RWPE2 (cell line): Measurements from ENCODE around the gene CBR4.

Source experiments
- ATAC-seq: fragments of 200-7000 bp; cut with Tn5 transposase; 3 replicates; pipeline ENCODE4 v1.9.1; 2021; ENCODE audit warnings: low read depth
- DNase-seq: peaks from one replicate; pipeline ENCODE4 v3.0.0-alpha.2; 2020; ENCODE audit warnings: low spot score
- H3K27ac ChIP-seq: fragments of 450-650 bp; 2 replicates; pipeline ENCODE4 v1.5.1; 2017; ENCODE audit warnings: mild to moderate bottlenecking; ENCODE audit not compliant: poor library complexity, severe bottlenecking
- H3K27me3 ChIP-seq: fragments of 250-450 bp; sonication (Bioruptor Pico); 2 replicates; pipeline ENCODE4 v1.5.1; 2021; ENCODE audit warnings: mild to moderate bottlenecking, moderate library complexity; ENCODE audit not compliant: insufficient read depth, poor library complexity, severe bottlenecking
- H3K36me3 ChIP-seq: fragments of 250-450 bp; sonication (Bioruptor Pico); 2 replicates; pipeline ENCODE4 v1.5.1; 2020; ENCODE audit warnings: low read depth, mild to moderate bottlenecking, moderate library complexity
- H3K4me1 ChIP-seq: fragments of 250-450 bp; sonication (Bioruptor Pico); 2 replicates; pipeline ENCODE4 v1.5.1; 2021; ENCODE audit warnings: mild to moderate bottlenecking, moderate library complexity; ENCODE audit not compliant: insufficient read depth, poor library complexity, severe bottlenecking
- H3K4me3 ChIP-seq: fragments of 250-450 bp; sonication (Bioruptor Pico); 2 replicates; pipeline ENCODE4 v1.5.1; 2021; ENCODE audit warnings: mild to moderate bottlenecking, moderate library complexity; ENCODE audit not compliant: severe bottlenecking
- H3K9me3 ChIP-seq: fragments of 250-450 bp; sonication (Bioruptor Pico); 2 replicates; pipeline ENCODE4 v1.5.1; 2021; ENCODE audit warnings: mild to moderate bottlenecking, moderate library complexity; ENCODE audit not compliant: severe bottlenecking
- TF ChIP-seq, protein P1 (sequence below): fragments of 450-650 bp; IDR thresholded peaks from one replicate; pipeline ENCODE4 v1.5.1; 2017; ENCODE audit warnings: mild to moderate bottlenecking, moderate library complexity; ENCODE audit not compliant: poor library complexity, severe bottlenecking

CBR4 gene

DNA sequence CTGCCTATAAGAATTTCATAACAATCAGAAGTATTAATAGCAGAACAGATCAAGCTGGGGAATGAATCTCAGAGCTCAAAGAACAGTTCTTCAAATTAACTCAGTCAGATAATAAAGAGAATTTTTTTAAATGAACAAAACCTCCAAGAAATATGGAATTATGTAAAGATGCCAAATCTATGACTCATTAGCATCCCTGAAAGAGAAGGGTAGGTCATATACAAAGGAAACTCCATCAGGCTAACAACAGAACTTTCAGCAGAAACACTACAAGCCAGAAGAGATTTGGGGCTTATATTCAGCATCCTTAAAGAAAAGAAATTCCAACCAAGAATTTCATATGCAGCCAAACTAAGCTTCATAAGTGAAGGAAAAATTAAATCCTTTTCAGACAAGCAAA lies 28.6 kb downstream of the CBR4 start:
- DNase-seq (no peak), ATAC-seq (0 out of 3 replicates have a peak, but pooled peaks have one; percentile 40)
- H3K27ac ChIP-seq: no peak overlapping the region
- H3K9me3 ChIP-seq: peaks cover 6% of the 10 kb centered on the region
- H3K27me3 ChIP-seq: no peaks in the 10 kb centered on the region
- no peaks in the 10 kb centered on the region for H3K4me1 ChIP-seq
- H3K36me3 ChIP-seq: peaks cover 60% of the 10 kb centered on the region
- H3K4me3 ChIP-seq: no peak overlapping the region
- TF ChIP-seq, protein P1, sequence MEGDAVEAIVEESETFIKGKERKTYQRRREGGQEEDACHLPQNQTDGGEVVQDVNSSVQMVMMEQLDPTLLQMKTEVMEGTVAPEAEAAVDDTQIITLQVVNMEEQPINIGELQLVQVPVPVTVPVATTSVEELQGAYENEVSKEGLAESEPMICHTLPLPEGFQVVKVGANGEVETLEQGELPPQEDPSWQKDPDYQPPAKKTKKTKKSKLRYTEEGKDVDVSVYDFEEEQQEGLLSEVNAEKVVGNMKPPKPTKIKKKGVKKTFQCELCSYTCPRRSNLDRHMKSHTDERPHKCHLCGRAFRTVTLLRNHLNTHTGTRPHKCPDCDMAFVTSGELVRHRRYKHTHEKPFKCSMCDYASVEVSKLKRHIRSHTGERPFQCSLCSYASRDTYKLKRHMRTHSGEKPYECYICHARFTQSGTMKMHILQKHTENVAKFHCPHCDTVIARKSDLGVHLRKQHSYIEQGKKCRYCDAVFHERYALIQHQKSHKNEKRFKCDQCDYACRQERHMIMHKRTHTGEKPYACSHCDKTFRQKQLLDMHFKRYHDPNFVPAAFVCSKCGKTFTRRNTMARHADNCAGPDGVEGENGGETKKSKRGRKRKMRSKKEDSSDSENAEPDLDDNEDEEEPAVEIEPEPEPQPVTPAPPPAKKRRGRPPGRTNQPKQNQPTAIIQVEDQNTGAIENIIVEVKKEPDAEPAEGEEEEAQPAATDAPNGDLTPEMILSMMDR: no peak

DNA sequence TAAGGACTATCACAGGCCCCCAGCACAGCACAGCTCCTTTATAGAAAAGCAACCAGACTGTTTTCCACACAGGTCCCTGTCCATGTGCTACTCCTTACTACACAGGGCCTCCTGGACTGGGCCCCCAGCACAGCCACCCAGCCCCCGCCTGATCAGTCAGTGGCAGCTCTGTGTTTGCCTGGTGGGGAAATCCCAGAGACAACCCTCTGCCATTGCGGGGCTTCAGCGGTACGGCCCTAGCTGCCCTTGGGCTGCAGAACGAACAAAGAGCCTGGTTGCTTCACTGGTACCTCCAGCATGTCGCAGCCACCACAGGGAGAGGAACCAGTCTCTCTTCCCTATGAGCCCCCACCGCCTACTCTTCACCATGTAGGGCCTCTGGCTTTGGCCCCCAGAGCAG lies 30.7 kb downstream of the CBR4 start:
- TF ChIP-seq, protein P1: no peak
- Histone ChIP-seq H3K4me1 (no peaks in the 10 kb centered on the region), H3K36me3 (peaks cover 62% of the 10 kb centered on the region), H3K27me3 (no peaks in the 10 kb centered on the region), H3K9me3 (peaks cover 10% of the 10 kb centered on the region), H3K4me3 (no peak overlapping the region), H3K27ac (no peak overlapping the region)
- DNase-seq: no peak
- no peak for ATAC-seq

DNA sequence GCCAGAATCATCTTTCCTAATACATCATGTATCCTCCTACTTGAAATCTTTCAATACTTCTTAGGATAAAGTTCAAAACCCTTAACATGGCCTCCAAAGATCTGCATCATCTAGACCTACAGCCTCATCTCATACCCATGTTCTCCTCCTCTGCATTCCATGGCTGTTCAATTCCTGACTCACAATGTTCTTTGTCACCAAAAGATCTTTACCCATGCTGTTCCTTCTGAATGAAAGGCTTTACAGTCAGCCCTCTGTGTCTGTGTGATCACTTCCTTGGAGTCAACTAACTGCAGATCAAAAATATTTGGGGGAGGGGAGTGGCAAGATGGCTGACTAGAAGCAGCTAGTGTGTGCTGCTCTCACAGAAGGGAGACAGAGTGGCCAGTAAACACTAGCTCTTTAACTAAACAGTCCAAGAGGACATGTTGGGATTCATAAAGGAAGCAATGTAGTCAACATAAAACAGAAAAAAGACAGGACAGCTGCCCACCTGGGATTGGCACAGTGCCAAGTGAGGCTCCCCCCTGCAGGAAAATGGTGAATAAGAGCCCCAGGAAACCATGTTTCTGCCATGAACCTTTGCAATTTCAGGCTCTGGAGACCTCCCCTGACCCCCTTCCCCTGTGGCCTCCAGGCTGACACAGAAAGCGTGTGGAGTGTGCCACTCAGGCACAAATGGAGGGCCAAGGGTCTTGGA lies 31.9 kb downstream of the CBR4 start:
- no peaks in the 10 kb centered on the region for H3K4me1 ChIP-seq
- H3K9me3 ChIP-seq: peaks cover 13% of the 10 kb centered on the region
- DNase-seq (no peak), ATAC-seq (no peak)
- H3K36me3 ChIP-seq: peaks cover 55% of the 10 kb centered on the region
- TF ChIP-seq, protein P1: no peak
- no peak overlapping the region for H3K27ac ChIP-seq
- no peaks in the 10 kb centered on the region for H3K27me3 ChIP-seq
- H3K4me3 ChIP-seq: no peak overlapping the region

DNA sequence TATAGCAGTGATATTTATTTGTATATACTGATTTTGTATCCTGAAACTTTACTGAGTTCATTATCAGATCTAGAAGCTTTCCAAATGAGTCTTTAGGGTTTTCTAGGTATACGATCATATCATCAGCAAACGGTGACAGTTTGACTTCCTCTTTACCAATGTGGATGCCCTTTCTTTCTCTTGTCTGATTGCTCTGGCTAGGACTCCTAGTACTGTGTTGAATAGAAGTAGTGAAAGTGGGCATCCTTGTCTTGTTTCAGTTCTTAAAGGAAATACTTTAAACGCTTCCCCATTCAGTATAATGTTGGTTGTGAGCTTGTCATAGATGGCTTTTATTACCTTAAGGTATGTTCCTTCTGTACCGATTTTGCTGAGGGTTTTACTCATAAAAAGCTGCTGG lies 37.5 kb downstream of the CBR4 start:
- ATAC-seq (no peak), DNase-seq (no peak)
- TF ChIP-seq, protein P1: no peak
- Histone ChIP-seq H3K36me3 (peaks cover 32% of the 10 kb centered on the region), H3K4me3 (no peak overlapping the region), H3K27ac (no peak overlapping the region), H3K27me3 (no peaks in the 10 kb centered on the region), H3K9me3 (peaks cover 11% of the 10 kb centered on the region), H3K4me1 (no peaks in the 10 kb centered on the region)

DNA sequence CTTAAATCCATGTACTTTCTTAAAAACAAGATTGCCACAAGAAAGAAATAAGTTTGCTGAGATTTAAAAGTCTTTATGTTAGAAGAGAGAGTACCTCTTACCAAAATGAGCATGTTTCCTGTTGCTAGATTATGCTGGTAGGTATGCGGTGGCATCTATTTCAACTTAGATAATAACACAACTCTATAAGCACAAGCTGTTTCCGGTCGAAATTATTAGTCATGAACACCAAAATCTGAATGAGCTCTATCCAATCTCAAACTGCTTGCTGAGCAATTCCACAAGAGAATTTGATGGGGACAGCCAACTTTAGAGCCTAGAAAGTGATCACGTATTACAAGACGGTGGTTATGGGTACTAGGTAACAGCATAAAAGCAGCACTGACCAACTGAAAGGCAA lies 49.3 kb downstream of the CBR4 start:
- ATAC-seq: no peak
- Histone ChIP-seq H3K4me1 (no peaks in the 10 kb centered on the region), H3K27ac (no peak overlapping the region), H3K9me3 (no peaks in the 10 kb centered on the region), H3K4me3 (no peak overlapping the region), H3K36me3 (no peaks in the 10 kb centered on the region), H3K27me3 (no peaks in the 10 kb centered on the region)
- TF ChIP-seq, protein P1: no peak
- DNase-seq: no peak
